ENCODE data around the gene PAX1.

- no peak for TF ChIP-seq CTCF (IDR thresholded peaks at IDR 0.05)
- TF ChIP-seq POLR2A (IDR thresholded peaks at IDR 0.05): no peak
- TF ChIP-seq POLR2AphosphoS5 (IDR thresholded peaks at IDR 0.05): no peak
Measured at GRCh38 chr20:21677781-21678180, 27.7 kb upstream of the PAX1 start.

All from suprapubic skin (tissue), 4 donors.